AG04450 (cell line): ENCODE measurements around the gene RGS18. TPM values are rescaled to one million over a fixed set of nuclear protein-coding genes. Genes with fewer than 3 reads are reported as not detected.

Experiments used
- CTCF ChIA-PET: fragments of 300-600, 350-600 bp; formaldehyde crosslinking; extraction: SDS; loops from one replicate; lab custom pipeline; 2022; ENCODE audit warnings: antibody characterized with exemption, inconsistent platforms; lab: Charles Lee
- POLR2A ChIA-PET: fragments of 350-600 bp; formaldehyde crosslinking; extraction: SDS; loops from one replicate; lab custom pipeline; 2021; ENCODE audit warnings: antibody characterized with exemption, inconsistent platforms; lab: Yijun Ruan, JAX
- DNase-seq: peaks from one replicate; pipeline ENCODE4 v3.0.0-alpha.2; 2011; ENCODE audit warnings: low read depth, low spot score
- H3K27ac ChIP-seq: one replicate; pipeline ENCODE4 v1.5.1; 2012; ENCODE audit warnings: low read depth, low read length, control low read depth
- H3K27me3 ChIP-seq: one replicate; pipeline ENCODE4 v1.6.0; 2012; ENCODE audit warnings: low read length; ENCODE audit not compliant: control insufficient read depth, insufficient read depth
- H3K4me3 ChIP-seq: 2 replicates; pipeline ENCODE4 v1.5.1; 2011; ENCODE audit warnings: mild to moderate bottlenecking, low read depth, low read length, control low read depth
- H3K9me3 ChIP-seq: 2 replicates; pipeline ENCODE4 v1.5.1; 2012; ENCODE audit warnings: low read length; ENCODE audit not compliant: control insufficient read depth, insufficient read depth
- polyA plus RNA-seq: library from polyadenylated mRNA; depleted of rRNA; stranded (reverse); fragments of >200 nt; gene quantifications from 2 replicates; pipeline ENCODE4 v1.2.3, GENCODE V29; 2011
- TF ChIP-seq, protein P1 (sequence below): IDR thresholded peaks from 2 replicates; pipeline ENCODE4 v1.5.1; 2011; ENCODE audit warnings: low read depth, low read length, control low read depth, inconsistent platforms

The RGS18 gene
- polyA plus RNA-seq, 1 experiment: 1.6 TPM

DNA sequence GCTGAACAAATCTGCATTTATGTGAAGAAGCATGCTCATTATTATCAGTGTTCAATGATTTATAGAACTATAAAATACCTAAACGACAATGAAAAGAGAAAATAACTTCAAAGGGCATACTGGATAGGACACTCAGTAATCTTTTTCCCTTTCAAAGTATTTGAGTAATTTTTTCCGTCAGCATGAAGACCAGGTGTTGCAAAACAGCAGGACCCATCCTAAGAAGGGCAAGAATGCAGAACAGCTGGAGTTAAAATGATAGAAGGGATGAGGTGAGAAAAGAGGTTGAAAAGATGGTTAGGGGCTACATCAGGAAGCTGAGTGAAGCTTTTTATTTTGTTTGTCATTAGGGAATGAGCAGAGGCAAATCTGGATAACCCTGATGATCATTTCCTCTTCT is 7.1 kb upstream of the RGS18 start:
- no peak overlapping the region for H3K27ac ChIP-seq
- CTCF ChIA-PET: interaction anchor here (1.7 kb wide), 1 partner anchor 161 kb away, joined by 5 read pairs; no protein-coding TSS in a partner anchor
- TF ChIP-seq, protein P1, sequence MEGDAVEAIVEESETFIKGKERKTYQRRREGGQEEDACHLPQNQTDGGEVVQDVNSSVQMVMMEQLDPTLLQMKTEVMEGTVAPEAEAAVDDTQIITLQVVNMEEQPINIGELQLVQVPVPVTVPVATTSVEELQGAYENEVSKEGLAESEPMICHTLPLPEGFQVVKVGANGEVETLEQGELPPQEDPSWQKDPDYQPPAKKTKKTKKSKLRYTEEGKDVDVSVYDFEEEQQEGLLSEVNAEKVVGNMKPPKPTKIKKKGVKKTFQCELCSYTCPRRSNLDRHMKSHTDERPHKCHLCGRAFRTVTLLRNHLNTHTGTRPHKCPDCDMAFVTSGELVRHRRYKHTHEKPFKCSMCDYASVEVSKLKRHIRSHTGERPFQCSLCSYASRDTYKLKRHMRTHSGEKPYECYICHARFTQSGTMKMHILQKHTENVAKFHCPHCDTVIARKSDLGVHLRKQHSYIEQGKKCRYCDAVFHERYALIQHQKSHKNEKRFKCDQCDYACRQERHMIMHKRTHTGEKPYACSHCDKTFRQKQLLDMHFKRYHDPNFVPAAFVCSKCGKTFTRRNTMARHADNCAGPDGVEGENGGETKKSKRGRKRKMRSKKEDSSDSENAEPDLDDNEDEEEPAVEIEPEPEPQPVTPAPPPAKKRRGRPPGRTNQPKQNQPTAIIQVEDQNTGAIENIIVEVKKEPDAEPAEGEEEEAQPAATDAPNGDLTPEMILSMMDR: no peak
- no peaks in the 10 kb centered on the region for H3K9me3 ChIP-seq
- no peak for DNase-seq
- POLR2A ChIA-PET: no interaction called here
- no peak overlapping the region for H3K4me3 ChIP-seq
- H3K27me3 ChIP-seq: no peaks in the 10 kb centered on the region

DNA sequence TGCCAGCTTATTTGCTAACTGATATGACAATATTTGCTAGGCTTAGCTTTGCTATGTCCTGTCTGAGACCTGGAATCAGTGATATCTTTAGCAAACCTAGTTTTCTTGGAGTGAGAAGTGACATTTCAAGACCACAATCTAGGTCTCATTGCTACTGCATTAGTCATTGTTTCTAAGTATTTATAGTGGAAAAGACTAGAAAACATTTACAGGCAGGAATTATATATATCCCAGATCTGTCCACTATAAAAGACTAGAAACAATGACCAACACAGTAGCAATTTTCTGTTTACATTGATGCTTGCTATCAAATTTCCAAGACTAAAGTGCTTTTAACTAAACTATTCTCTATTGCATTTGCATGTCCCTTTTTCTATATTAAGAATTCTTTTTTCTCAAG is 5.0 kb upstream of the RGS18 start:
- Histone ChIP-seq H3K9me3 (no peaks in the 10 kb centered on the region), H3K27ac (no peak overlapping the region), H3K4me3 (no peak overlapping the region), H3K27me3 (no peaks in the 10 kb centered on the region)
- TF ChIP-seq, protein P1: no peak
- ChIA-PET POLR2A (no interaction called here), CTCF (no interaction called here)
- DNase-seq: no peak

DNA sequence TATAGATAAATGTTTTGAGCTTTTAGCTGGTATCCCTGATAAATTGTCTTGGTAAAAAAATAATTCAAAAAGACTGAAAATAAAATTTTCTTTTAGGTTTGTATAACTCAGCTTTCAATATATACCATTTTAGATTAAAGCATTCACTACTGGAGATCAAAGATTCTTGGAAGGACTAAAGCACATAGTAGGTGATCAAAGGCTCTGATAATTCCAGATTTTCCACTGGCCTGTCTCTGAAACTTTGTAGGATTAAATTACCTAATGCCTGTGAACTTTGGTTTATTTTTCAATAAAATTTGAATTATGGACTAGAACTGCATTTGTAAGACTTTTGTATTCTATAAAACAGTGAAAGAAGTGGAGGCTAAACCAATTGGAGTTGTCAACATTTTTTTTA is 1.2 kb upstream of the RGS18 start:
- H3K27me3 ChIP-seq: no peaks in the 10 kb centered on the region
- no peak overlapping the region for H3K27ac ChIP-seq
- DNase-seq: no peak
- H3K9me3 ChIP-seq: no peaks in the 10 kb centered on the region
- POLR2A ChIA-PET: no interaction called here
- TF ChIP-seq, protein P1: no peak
- CTCF ChIA-PET: no interaction called here
- no peak overlapping the region for H3K4me3 ChIP-seq

DNA sequence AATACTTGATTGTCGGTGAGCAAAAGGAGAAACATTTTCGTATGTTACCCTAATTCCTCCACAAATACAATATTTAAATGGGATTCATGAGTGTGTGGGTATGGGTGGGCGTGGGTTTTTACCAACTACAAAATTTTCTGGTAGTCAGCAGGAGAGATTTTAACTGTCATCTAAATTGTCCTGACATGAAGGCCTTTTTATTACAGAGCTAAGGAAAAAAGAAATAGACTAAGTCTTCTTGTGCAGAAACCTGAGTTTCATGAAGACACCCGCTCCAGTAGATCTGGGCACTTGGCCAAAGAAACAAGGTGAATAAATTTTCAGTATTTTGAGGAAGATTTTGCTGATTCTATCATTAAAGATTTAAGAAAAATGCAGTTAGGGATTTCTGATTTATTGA is 752 bp downstream of the RGS18 start:
- TF ChIP-seq, protein P1: no peak
- no peaks in the 10 kb centered on the region for H3K9me3 ChIP-seq
- H3K27ac ChIP-seq: no peak overlapping the region
- no peak overlapping the region for H3K4me3 ChIP-seq
- CTCF ChIA-PET: interaction anchor here (0.7 kb wide), 1 partner anchor 84 kb away, joined by 3 read pairs; no protein-coding TSS in a partner anchor
- no peaks in the 10 kb centered on the region for H3K27me3 ChIP-seq
- DNase-seq: no peak
- POLR2A ChIA-PET: no interaction called here

DNA sequence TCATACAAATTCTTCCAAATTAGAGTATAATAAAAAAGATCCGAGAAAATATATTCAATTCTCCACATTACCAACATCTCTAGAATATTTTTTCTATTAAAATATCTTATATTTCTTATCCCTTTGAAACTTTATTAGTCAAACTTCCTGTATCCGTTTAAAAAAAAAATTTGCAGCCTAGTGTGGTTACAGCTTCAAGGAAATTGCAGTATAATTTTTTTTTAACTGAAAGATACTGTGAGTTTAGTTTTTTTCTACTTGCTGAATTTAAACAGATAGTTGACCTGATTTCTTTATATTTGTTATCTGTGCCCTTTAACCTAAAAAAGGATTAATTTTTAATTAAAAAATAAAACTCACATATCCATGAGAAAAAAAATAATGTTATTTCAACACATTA is 1.5 kb downstream of the RGS18 start:
- H3K9me3 ChIP-seq: no peaks in the 10 kb centered on the region
- DNase-seq: no peak
- TF ChIP-seq, protein P1: no peak
- H3K4me3 ChIP-seq: no peak overlapping the region
- ChIA-PET CTCF (no interaction called here), POLR2A (no interaction called here)
- H3K27ac ChIP-seq: no peak overlapping the region
- no peaks in the 10 kb centered on the region for H3K27me3 ChIP-seq
